Left lung (tissue), 10 donors: ENCODE data around the gene DLG2. TPM values are rescaled to one million over a fixed set of nuclear protein-coding genes. Genes with fewer than 3 reads are reported as not detected.

ENCODE experiments used
- ATAC-seq: fragments of 200-7000 bp; cut with Tn5 transposase; one replicate; pipeline ENCODE4 v1.9.1; 2020; ENCODE audit warnings: moderate library complexity
- DNase-seq, 4 donors: peaks; one replicate each; pipeline ENCODE4 v3.0.0-alpha.2; 2013 to 2020
- H3K27ac ChIP-seq, 2 donors: fragments of 200-600 bp; sonication (generic) in 1 of 2; one replicate each; pipeline versions ENCODE4 v1.5.0 to v1.8.0; 2020 to 2021
- H3K27me3 ChIP-seq, 2 donors: fragments of 200-600 bp; sonication (generic) in 1 of 2; one replicate each; pipeline versions ENCODE4 v1.5.0 to v1.8.0; 2020 to 2021
- H3K36me3 ChIP-seq, 2 donors: fragments of 200-600 bp; sonication (generic) in 1 of 2; one replicate each; pipeline versions ENCODE4 v1.5.0 to v1.8.0; 2020 to 2021
- H3K4me1 ChIP-seq, 2 donors: fragments of 200-600 bp; one replicate each; pipeline ENCODE4 v1.8.0; 2021
- H3K4me3 ChIP-seq, 2 donors: fragments of 200-600 bp; sonication (generic) in 1 of 2; one replicate each; pipeline versions ENCODE4 v1.5.0 to v1.8.0; 2020 to 2021; ENCODE audit warnings: mild to moderate bottlenecking in 1 of 2
- H3K9me3 ChIP-seq, 2 donors: fragments of 200-600 bp; sonication (generic) in 1 of 2; one replicate each; pipeline versions ENCODE4 v1.5.0 to v1.8.0; 2020 to 2021
- intact Hi-C, 2 donors: fragments of 100-400 bp; cut with DNase I; formaldehyde crosslinking; loops; one replicate each; pipeline versions ENCODE4 v1.11.2 to v1.14.2; 2022
- polyA plus RNA-seq, 6 donors: library from polyadenylated mRNA; unstranded; fragments of 120-200 nt; gene quantifications; one replicate each; pipeline ENCODE4 v1.2.1, GENCODE V29; 2013; ENCODE audit not compliant: insufficient read length in 6 of 6
- total RNA-seq, 2 donors: library from RNA; stranded (reverse); fragmentation: NEBNext Ultra II Directional; extraction: Animal tissue kit (Norgen Biotek cat#: 25700); gene quantifications; one replicate each; pipeline ENCODE4 v1.2.1, GENCODE V29; 2021
- TF ChIP-seq, protein P1 (sequence below), 2 donors: fragments of 200-600 bp; sonication (generic) in 1 of 2; IDR thresholded peaks; one replicate each; pipeline versions ENCODE4 v1.5.0 to v1.8.0; 2021; ENCODE audit warnings: antibody characterized with exemption in 2 of 2
- donor health status: DM: no; HTN: yes; CAD: no.
- donor health status: DM: no; HTN: no; CAD: no.

The DLG2 gene
- total and polyA plus RNA-seq, 8 donors, result 4.5 to 15.0 (median 8.6) TPM

DNA sequence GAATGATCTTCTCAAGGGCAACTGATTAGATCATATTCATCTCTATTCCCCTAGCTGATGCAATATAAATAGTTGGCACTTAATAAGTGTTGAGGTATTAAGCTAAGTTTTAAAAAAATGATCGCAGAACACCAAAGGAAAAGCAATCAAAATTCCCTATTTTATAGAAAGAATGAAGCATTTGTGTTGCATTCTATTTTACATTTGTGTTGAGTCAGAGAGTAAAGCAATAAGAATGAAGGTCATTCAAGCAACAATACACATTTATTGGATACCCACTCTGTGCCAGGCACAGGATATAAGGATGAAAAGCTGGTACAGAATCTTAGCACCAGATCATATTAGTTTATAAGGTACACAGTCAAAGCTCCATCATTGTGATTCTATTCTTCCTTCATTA, 1654.6 kb downstream of the DLG2 start:
- DNase-seq (no peak), ATAC-seq (no peak)
- H3K27me3 ChIP-seq, result no peaks in the 10 kb centered on the region
- H3K27ac ChIP-seq, result no peak overlapping the region
- no peak overlapping the region for H3K4me3 ChIP-seq
- no peaks in the 10 kb centered on the region for H3K36me3 ChIP-seq
- no peaks in the 10 kb centered on the region for H3K9me3 ChIP-seq
- H3K4me1 ChIP-seq, result no peaks in the 10 kb centered on the region
- intact Hi-C loops, result no loop called here
- TF ChIP-seq, protein P1, sequence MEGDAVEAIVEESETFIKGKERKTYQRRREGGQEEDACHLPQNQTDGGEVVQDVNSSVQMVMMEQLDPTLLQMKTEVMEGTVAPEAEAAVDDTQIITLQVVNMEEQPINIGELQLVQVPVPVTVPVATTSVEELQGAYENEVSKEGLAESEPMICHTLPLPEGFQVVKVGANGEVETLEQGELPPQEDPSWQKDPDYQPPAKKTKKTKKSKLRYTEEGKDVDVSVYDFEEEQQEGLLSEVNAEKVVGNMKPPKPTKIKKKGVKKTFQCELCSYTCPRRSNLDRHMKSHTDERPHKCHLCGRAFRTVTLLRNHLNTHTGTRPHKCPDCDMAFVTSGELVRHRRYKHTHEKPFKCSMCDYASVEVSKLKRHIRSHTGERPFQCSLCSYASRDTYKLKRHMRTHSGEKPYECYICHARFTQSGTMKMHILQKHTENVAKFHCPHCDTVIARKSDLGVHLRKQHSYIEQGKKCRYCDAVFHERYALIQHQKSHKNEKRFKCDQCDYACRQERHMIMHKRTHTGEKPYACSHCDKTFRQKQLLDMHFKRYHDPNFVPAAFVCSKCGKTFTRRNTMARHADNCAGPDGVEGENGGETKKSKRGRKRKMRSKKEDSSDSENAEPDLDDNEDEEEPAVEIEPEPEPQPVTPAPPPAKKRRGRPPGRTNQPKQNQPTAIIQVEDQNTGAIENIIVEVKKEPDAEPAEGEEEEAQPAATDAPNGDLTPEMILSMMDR (IDR thresholded peaks at IDR 0.05), result no peak

DNA sequence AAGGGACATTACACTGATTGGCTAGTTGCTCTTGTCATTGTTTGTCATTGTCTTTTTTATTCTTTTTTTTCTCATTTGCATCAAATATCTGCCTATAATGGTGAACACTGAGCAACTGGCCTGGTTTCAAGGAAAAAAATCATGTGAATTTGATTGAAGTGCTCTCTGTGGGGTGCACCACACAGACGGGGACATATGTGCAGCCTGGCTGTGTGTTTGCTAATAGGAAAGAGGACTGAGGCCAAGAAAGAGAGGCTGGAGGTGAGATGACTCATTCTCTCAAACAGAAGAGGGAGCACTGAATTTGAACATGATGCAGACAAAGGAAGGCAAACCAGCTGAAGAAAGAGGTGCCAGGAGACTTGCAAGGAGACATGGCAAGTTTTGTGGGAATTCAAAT, 1656.1 kb downstream of the DLG2 start:
- TF ChIP-seq, protein P1 (IDR thresholded peaks at IDR 0.05), result no peak
- no peaks in the 10 kb centered on the region for H3K4me1 ChIP-seq
- H3K9me3 ChIP-seq, result no peaks in the 10 kb centered on the region
- no peak for DNase-seq
- no peaks in the 10 kb centered on the region for H3K27me3 ChIP-seq
- H3K27ac ChIP-seq, result no peak overlapping the region
- ATAC-seq, result peak; percentile 86
- intact Hi-C loops, result no loop called here
- no peak overlapping the region for H3K4me3 ChIP-seq
- H3K36me3 ChIP-seq, result no peaks in the 10 kb centered on the region

DNA sequence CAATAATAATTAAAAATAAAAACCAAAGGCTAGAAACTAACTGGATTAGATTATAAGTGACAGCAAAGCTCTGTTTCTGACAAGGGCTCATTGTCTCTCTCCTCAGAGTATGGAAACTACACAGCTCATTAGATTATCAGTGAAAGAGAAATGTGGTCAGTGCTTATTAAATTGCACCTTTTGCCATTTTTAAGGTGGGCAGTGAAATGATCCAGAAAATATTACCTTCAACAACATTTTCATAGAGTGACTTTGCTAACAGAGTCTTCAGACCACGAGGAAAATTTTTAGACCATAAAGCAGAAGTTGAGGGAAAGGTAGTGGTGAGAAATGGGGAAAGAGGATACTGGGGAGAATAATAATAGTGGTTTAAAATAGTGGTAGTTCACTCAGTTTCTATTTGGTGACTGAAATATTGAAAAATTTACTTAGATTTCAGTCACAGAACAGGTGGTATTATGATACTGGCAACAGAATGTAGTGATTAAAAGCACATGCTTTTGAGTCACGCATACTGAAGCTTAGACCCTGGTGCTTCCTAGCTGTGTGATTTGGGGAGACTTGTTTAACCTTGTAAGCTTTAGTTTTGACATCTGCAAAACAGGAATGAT, 1657.0 kb downstream of the DLG2 start:
- H3K27ac ChIP-seq, result no peak overlapping the region
- no peaks in the 10 kb centered on the region for H3K36me3 ChIP-seq
- no peaks in the 10 kb centered on the region for H3K27me3 ChIP-seq
- no peaks in the 10 kb centered on the region for H3K4me1 ChIP-seq
- TF ChIP-seq, protein P1 (IDR thresholded peaks at IDR 0.05), result no peak
- ATAC-seq (no peak), DNase-seq (no peak)
- intact Hi-C loops, result no loop called here
- H3K4me3 ChIP-seq, result no peak overlapping the region
- H3K9me3 ChIP-seq, result no peaks in the 10 kb centered on the region

DNA sequence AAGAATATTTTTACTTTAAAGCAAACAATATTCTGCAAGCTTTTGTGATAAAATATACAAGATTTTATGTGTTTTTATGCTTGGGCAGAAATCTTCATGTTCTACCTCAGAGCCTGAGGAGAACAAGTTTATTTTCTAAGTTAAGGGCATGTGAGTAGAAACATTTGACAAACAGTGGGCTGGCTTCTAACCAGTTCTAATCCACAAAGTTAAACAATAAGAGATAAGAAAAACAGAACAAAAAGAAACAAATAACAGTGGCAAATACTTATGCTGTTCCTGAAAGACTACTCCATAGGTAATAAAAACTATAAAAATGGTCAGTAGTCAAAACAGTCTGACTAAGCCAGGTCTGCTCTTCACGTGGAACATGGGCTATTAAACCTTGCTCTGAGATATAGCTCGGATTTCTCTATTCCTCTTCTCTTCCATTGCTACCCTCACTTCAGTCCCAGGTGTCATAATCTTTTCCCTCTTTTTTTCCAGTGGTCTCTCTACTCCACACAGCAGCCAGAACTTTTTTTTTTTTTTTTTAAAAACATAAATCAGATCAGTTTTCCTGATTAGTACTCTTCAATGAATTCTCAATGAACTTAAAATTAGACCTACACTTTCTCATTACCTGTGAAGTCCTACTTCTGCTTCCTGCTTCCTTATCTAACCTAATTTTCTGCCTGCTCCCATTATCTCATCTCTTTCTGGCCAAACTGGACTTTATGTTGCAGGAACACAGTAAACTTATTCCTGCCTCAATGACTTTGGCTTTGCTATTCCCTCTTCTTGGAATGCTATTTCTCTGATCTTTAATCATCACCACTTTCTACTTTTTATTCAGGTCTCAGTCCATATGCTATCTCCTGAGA, 1669.9 kb downstream of the DLG2 start:
- Histone ChIP-seq H3K27me3 (no peaks in the 10 kb centered on the region), H3K27ac (no peak overlapping the region), H3K36me3 (no peaks in the 10 kb centered on the region), H3K4me1 (peaks cover 0 to 7% of the 10 kb centered on the region in 2 donors), H3K9me3 (no peaks in the 10 kb centered on the region), H3K4me3 (no peak overlapping the region)
- TF ChIP-seq, protein P1 (IDR thresholded peaks at IDR 0.05), result no peak
- ATAC-seq (peak; percentile 41), DNase-seq (no peak)
- intact Hi-C loops, result no loop called here

DNA sequence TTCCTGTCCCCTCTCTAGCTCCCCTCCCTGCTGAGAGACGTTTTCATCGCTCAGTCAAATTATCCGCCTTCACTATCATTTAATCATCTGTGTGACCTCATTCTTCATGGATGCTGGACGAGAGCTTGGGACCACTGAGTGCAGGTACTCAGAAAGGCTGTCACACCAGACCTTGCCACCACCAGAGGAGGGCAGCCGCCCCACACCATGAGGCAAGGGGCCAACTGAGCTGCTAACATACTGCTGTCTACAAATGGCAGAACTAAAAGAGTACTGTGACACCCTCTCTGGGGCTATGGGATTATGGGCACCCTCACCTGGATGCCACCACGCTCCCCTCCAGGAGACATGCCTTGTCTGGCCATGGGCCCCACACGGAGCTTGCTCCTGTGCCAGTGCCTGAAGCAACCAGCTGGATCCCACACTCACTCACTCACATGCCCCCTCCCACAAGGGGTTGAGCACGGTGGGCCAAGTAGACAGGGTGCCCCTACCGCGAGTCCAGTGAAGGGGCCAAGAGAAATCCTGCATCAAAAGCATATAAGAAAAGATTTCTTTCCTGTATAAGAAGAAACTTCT, 1670.9 kb downstream of the DLG2 start:
- H3K27ac ChIP-seq, result no peak overlapping the region
- peaks cover 0 to 7% of the 10 kb centered on the region in 2 donors for H3K4me1 ChIP-seq
- TF ChIP-seq, protein P1 (IDR thresholded peaks at IDR 0.05), result no peak
- intact Hi-C loops, result no loop called here
- H3K4me3 ChIP-seq, result no peak overlapping the region
- DNase-seq (peak in 1 of 4 donors; percentile 47), ATAC-seq (no peak)
- H3K27me3 ChIP-seq, result no peaks in the 10 kb centered on the region
- H3K36me3 ChIP-seq, result no peaks in the 10 kb centered on the region
- no peaks in the 10 kb centered on the region for H3K9me3 ChIP-seq
